ENCODE data around the gene SLC5A6.

The SLC5A6 gene

GRCh38 chr2:27201675-27202074 is 10.4 kb downstream of the SLC5A6 start:
- TF ChIP-seq POLR2AphosphoS5 (IDR thresholded peaks at IDR 0.05; ENCODE audit: low read depth, low read length) (no peak), FOXP2 (optimal IDR thresholded peaks at IDR 0.05; ENCODE audit: borderline replicate concordance, extremely low read depth, extremely low read length, insufficient read depth) (no peak), TAF1 (IDR thresholded peaks at IDR 0.05; ENCODE audit: borderline replicate concordance, insufficient read depth, low read length) (no peak), SIN3A (IDR thresholded peaks at IDR 0.05; ENCODE audit: borderline replicate concordance, insufficient read depth, low read length) (no peak), REST (IDR thresholded peaks at IDR 0.05; ENCODE audit: insufficient read depth in 1 of 2, low read depth in 2 of 2, low read length in 2 of 2) (no peak)

- TF ChIP-seq SIN3A (IDR thresholded peaks at IDR 0.05; ENCODE audit: borderline replicate concordance, insufficient read depth, low read length) = no peak
- TF ChIP-seq POLR2AphosphoS5 (IDR thresholded peaks at IDR 0.05; ENCODE audit: low read depth, low read length) = no peak
- TF ChIP-seq TAF1 (IDR thresholded peaks at IDR 0.05; ENCODE audit: borderline replicate concordance, insufficient read depth, low read length) = no peak
- no peak for TF ChIP-seq FOXP2 (optimal IDR thresholded peaks at IDR 0.05; ENCODE audit: borderline replicate concordance, extremely low read depth, extremely low read length, insufficient read depth)
- TF ChIP-seq REST (IDR thresholded peaks at IDR 0.05; ENCODE audit: insufficient read depth in 1 of 2, low read depth in 2 of 2, low read length in 2 of 2) = no peak
These were observed 12.8 kb downstream of the SLC5A6 start for GRCh38 chr2:27199241-27199640.

- TF ChIP-seq FOXP2 (optimal IDR thresholded peaks at IDR 0.05; ENCODE audit: borderline replicate concordance, extremely low read depth, extremely low read length, insufficient read depth) (no peak), POLR2AphosphoS5 (IDR thresholded peaks at IDR 0.05; ENCODE audit: low read depth, low read length) (no peak), SIN3A (IDR thresholded peaks at IDR 0.05; ENCODE audit: borderline replicate concordance, insufficient read depth, low read length) (no peak), TAF1 (IDR thresholded peaks at IDR 0.05; ENCODE audit: borderline replicate concordance, insufficient read depth, low read length) (no peak), REST (IDR thresholded peaks at IDR 0.05; ENCODE audit: insufficient read depth in 1 of 2, low read depth in 2 of 2, low read length in 2 of 2) (no peak)
These were observed 13.4 kb downstream of the SLC5A6 start for GRCh38 chr2:27198627-27199026.

- no peak for TF ChIP-seq SIN3A (IDR thresholded peaks at IDR 0.05; ENCODE audit: borderline replicate concordance, insufficient read depth, low read length)
- no peak for TF ChIP-seq FOXP2 (optimal IDR thresholded peaks at IDR 0.05; ENCODE audit: borderline replicate concordance, extremely low read depth, extremely low read length, insufficient read depth)
- TF ChIP-seq TAF1 (IDR thresholded peaks at IDR 0.05; ENCODE audit: borderline replicate concordance, insufficient read depth, low read length) = no peak
- TF ChIP-seq REST (IDR thresholded peaks at IDR 0.05; ENCODE audit: insufficient read depth in 1 of 2, low read depth in 2 of 2, low read length in 2 of 2) = no peak
- no peak for TF ChIP-seq POLR2AphosphoS5 (IDR thresholded peaks at IDR 0.05; ENCODE audit: low read depth, low read length)
These were observed 17.3 kb downstream of the SLC5A6 start for GRCh38 chr2:27194538-27195354.
